GM10248 (cell line): Measurements from ENCODE around the gene NTF3.

Source experiments
- CTCF ChIA-PET: fragments of 300-600 bp; sonication (Branson Sonifier 250); formaldehyde crosslinking; extraction: SDS; loops from one replicate; lab custom pipeline; 2021; ENCODE audit warnings: antibody characterized with exemption; lab: Yijun Ruan, JAX
- POLR2A ChIA-PET: fragments of 350-650 bp; sonication (Branson Sonifier 250); formaldehyde crosslinking; extraction: SDS; loops from one replicate; lab custom pipeline; 2020; ENCODE audit warnings: antibody characterized with exemption; lab: Yijun Ruan, JAX
- DNase-seq: peaks from one replicate; pipeline ENCODE4 v3.0.0; 2012; ENCODE audit errors: extremely low spot score
- CTCF ChIP-seq: IDR thresholded peaks from 2 replicates; pipeline ENCODE4 v1.5.1; 2012; ENCODE audit warnings: mild to moderate bottlenecking, low read depth; ENCODE audit errors: extremely low read depth, missing control alignments, control extremely low read depth

The NTF3 gene

GRCh38 chr12:5473076-5473782 lies 41.3 kb downstream of the NTF3 start:
- ChIA-PET CTCF (interaction anchor here (1.3 kb wide), 1 partner anchor 11 kb away, joined by 4 read pairs; no protein-coding TSS in a partner anchor), POLR2A (no interaction called here)
- DNase-seq: no peak
- TF ChIP-seq CTCF: no peak

- POLR2A ChIA-PET: no interaction called here
- CTCF ChIA-PET: no interaction called here
- DNase-seq: no peak
- TF ChIP-seq CTCF: no peak
Measured at GRCh38 chr12:5473783-5474116, 41.8 kb downstream of the NTF3 start.

- ChIA-PET POLR2A (no interaction called here), CTCF (interaction anchor here (0.8 kb wide), 1 partner anchor 9 kb away, joined by 3 read pairs; no protein-coding TSS in a partner anchor)
- DNase-seq: no peak
- no peak for TF ChIP-seq CTCF
Measured at GRCh38 chr12:5476356-5476755, 44.4 kb downstream of the NTF3 start.

GRCh38 chr12:5478081-5478706 lies 46.3 kb downstream of the NTF3 start:
- TF ChIP-seq CTCF: no peak
- ChIA-PET POLR2A (no interaction called here), CTCF (no interaction called here)
- no peak for DNase-seq

- ChIA-PET CTCF (no interaction called here), POLR2A (no interaction called here)
- TF ChIP-seq CTCF: no peak
- DNase-seq: no peak
Measured at GRCh38 chr12:5479761-5480160, 47.9 kb downstream of the NTF3 start.

GRCh38 chr12:5480218-5480937 lies 48.5 kb downstream of the NTF3 start:
- no peak for DNase-seq
- CTCF ChIA-PET: no interaction called here
- POLR2A ChIA-PET: no interaction called here
- no peak for TF ChIP-seq CTCF
